Ishikawa (cell line): ENCODE results near the gene MLN.

Source experiments
- CEBPB ChIP-seq: IDR thresholded peaks from 2 replicates; pipeline ENCODE4 v1.6.1; 2012
- EP300 ChIP-seq: IDR thresholded peaks from 2 replicates; pipeline ENCODE4 v1.6.1; 2012; ENCODE audit warnings: borderline replicate concordance
- FOXM1 ChIP-seq: IDR thresholded peaks from 2 replicates; pipeline ENCODE4 v1.6.1; 2012; ENCODE audit warnings: low read depth, borderline replicate concordance
- NFIC ChIP-seq: IDR thresholded peaks from 2 replicates; pipeline ENCODE4 v1.6.1; 2012
- RAD21 ChIP-seq: IDR thresholded peaks from 2 replicates; pipeline ENCODE4 v1.6.1; 2012; ENCODE audit warnings: low read depth
- TAF1 ChIP-seq: IDR thresholded peaks from 2 replicates; pipeline ENCODE4 v1.6.1; 2012; ENCODE audit warnings: low read depth, mild to moderate bottlenecking
- TCF12 ChIP-seq: IDR thresholded peaks from 2 replicates; pipeline ENCODE4 v1.6.1; 2012; ENCODE audit warnings: low read depth
- YY1 ChIP-seq: IDR thresholded peaks from 2 replicates; pipeline ENCODE4 v1.6.1; 2012; ENCODE audit warnings: low read depth
- ZBTB7A ChIP-seq: IDR thresholded peaks from 2 replicates; pipeline ENCODE4 v1.6.1; 2012; ENCODE audit warnings: low read depth
- TF ChIP-seq, protein P1 (sequence below): IDR thresholded peaks from 2 replicates; pipeline ENCODE4 v1.6.1; 2012
- TF ChIP-seq, protein P2 (sequence below): IDR thresholded peaks from 2 replicates; pipeline ENCODE4 v1.6.1; 2012; ENCODE audit warnings: low read depth, mild to moderate bottlenecking
- TF ChIP-seq, protein P3 (sequence below): IDR thresholded peaks from 2 replicates; pipeline ENCODE4 v1.6.1; 2012

DNA sequence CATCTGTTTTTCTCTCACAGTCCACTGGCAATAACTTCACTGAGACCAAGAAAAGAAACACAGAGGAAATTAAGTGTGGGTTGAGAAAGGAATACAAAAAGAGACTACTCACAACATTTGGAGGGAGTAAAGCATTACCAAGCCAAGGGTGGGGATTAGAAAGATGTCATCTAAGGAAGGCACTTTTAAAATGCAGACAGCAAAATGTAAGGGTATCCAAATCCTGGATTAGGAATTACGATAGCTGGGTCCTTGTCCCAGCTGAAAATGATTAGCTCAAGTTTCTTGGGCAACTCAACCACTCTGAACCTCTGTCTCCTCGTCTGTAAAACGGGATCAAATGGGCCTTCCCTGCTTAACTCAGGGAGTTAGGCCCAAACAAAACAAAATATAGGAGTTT lies 17.1 kb downstream of the MLN start:
- TF ChIP-seq EP300 (no peak), TAF1 (no peak), FOXM1 (no peak), TCF12 (no peak), YY1 (no peak), ZBTB7A (no peak), CEBPB (no peak), NFIC (no peak), RAD21 (no peak)
- TF ChIP-seq, protein P1, sequence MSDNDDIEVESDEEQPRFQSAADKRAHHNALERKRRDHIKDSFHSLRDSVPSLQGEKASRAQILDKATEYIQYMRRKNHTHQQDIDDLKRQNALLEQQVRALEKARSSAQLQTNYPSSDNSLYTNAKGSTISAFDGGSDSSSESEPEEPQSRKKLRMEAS = no peak
- TF ChIP-seq, protein P2, sequence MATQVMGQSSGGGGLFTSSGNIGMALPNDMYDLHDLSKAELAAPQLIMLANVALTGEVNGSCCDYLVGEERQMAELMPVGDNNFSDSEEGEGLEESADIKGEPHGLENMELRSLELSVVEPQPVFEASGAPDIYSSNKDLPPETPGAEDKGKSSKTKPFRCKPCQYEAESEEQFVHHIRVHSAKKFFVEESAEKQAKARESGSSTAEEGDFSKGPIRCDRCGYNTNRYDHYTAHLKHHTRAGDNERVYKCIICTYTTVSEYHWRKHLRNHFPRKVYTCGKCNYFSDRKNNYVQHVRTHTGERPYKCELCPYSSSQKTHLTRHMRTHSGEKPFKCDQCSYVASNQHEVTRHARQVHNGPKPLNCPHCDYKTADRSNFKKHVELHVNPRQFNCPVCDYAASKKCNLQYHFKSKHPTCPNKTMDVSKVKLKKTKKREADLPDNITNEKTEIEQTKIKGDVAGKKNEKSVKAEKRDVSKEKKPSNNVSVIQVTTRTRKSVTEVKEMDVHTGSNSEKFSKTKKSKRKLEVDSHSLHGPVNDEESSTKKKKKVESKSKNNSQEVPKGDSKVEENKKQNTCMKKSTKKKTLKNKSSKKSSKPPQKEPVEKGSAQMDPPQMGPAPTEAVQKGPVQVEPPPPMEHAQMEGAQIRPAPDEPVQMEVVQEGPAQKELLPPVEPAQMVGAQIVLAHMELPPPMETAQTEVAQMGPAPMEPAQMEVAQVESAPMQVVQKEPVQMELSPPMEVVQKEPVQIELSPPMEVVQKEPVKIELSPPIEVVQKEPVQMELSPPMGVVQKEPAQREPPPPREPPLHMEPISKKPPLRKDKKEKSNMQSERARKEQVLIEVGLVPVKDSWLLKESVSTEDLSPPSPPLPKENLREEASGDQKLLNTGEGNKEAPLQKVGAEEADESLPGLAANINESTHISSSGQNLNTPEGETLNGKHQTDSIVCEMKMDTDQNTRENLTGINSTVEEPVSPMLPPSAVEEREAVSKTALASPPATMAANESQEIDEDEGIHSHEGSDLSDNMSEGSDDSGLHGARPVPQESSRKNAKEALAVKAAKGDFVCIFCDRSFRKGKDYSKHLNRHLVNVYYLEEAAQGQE = no peak
- TF ChIP-seq, protein P3, sequence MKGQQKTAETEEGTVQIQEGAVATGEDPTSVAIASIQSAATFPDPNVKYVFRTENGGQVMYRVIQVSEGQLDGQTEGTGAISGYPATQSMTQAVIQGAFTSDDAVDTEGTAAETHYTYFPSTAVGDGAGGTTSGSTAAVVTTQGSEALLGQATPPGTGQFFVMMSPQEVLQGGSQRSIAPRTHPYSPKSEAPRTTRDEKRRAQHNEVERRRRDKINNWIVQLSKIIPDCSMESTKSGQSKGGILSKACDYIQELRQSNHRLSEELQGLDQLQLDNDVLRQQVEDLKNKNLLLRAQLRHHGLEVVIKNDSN = no peak
